ENCODE measurements around the gene ENTHD1. TPM values are rescaled to one million over a fixed set of nuclear protein-coding genes. Genes with fewer than 3 reads are reported as not detected.

The ENTHD1 gene
- total RNA-seq, 1 donor from 2014 or later: not detected

- H3K4me1 Mint-ChIP-seq: peaks cover 9% of the 10 kb centered on the region
- H3K9me3 Mint-ChIP-seq: no peaks in the 10 kb centered on the region
- no peak overlapping the region for H3K4me3 Mint-ChIP-seq
- H3K27me3 Mint-ChIP-seq (ENCODE audit: low read depth): peaks cover 66% of the 10 kb centered on the region
- no peak for TF ChIP-seq CTCF (IDR thresholded peaks at IDR 0.05; ENCODE audit: unreplicated experiment)
- DNase-seq (ENCODE audit: low spot score in 2 of 2, unreplicated experiment in 2 of 2): no peak
- H3K36me3 Mint-ChIP-seq: no peaks in the 10 kb centered on the region
- H3K27ac Mint-ChIP-seq: no peak overlapping the region
Measured at GRCh38 chr22:39935116-39935515, 41.6 kb upstream of the ENTHD1 start.

DNA sequence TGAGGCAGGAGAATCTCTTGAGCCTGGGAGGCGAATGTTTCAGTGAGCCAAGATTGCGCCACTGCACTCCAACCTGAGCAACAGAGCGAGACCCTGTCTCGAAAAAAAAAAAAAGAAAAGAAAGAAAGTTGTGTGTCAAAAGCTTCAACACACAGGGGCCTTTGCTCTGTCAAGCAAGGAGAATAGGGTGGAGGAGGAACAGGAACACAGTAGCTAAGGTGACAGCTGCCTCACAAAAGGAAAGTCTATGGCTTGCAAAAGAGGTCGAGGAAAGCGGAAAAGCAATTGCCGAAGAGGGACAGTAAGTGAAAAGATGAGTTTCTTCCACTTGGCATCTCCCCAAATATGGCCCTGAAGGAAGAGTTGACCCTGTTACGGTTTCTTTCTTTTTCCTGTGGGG is 40.2 kb upstream of the ENTHD1 start:
- Mint-ChIP-seq H3K4me3 (no peak overlapping the region), H3K9me3 (no peaks in the 10 kb centered on the region), H3K27me3 (ENCODE audit: low read depth) (peaks cover 63% of the 10 kb centered on the region), H3K4me1 (peaks cover 6% of the 10 kb centered on the region), H3K36me3 (no peaks in the 10 kb centered on the region), H3K27ac (no peak overlapping the region)
- DNase-seq (ENCODE audit: low spot score in 2 of 2, unreplicated experiment in 2 of 2): no peak
- TF ChIP-seq CTCF (IDR thresholded peaks at IDR 0.05; ENCODE audit: unreplicated experiment): no peak

DNA sequence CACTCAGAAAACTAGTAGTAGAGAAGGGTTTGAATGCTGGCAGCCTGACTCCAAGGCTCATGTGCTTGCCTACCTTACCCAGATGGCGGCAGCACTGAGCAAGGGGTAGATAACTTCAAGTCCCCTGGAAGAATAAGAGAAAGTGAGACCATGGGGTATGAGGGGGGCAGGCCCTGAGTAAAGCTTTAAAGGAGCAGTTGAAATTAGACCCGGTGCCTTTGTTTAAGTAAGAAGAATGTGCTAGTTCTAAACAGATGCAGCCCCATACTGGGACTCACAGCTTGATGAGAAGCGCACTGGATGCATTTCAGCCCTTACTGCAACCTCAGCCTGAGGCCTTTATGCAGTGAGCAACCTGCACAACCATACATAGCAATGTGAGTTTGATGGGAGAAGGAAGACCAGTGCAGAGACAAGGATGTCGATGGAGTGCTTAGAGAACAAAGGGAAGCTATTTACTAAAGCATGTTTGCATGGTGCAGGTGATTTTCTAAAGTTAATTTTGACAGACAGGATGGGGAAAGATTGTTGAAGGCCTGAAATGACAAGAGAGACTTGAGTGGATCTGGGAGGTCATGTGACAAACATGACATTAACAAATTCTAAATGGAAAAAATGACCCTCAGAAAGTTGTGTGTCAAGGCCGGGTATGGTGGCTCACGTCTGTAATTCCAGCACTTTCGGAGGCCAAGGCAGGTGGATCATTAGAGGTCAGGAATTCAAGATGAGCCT is 39.5 kb upstream of the ENTHD1 start:
- no peaks in the 10 kb centered on the region for H3K9me3 Mint-ChIP-seq
- peak; percentile 52 for TF ChIP-seq CTCF (IDR thresholded peaks at IDR 0.05; ENCODE audit: unreplicated experiment)
- peaks cover 56% of the 10 kb centered on the region for H3K27me3 Mint-ChIP-seq (ENCODE audit: low read depth)
- H3K4me1 Mint-ChIP-seq: peaks cover under 1% of the 10 kb centered on the region
- no peaks in the 10 kb centered on the region for H3K36me3 Mint-ChIP-seq
- no peak for DNase-seq (ENCODE audit: low spot score in 2 of 2, unreplicated experiment in 2 of 2)
- no peak overlapping the region for H3K4me3 Mint-ChIP-seq
- H3K27ac Mint-ChIP-seq: no peak overlapping the region

DNA sequence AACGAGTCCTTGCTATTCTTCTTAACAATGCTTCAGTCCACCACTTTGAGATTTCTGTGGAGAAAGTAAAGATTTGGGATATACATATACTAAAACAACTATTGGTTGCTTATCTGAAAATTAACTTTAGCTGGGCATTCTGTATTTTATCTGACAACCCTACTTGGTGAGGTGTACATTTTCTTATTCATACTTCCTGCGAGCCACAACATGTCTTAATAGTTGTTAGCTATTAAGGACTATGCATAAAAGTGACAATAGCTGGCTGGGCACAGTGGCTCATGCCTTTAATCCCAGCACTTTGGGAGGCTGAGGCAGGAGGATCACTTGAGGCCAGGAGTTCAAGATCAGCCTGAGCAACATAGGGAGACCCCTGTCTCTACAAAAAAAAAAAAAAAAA is 38.6 kb upstream of the ENTHD1 start:
- no peaks in the 10 kb centered on the region for H3K4me1 Mint-ChIP-seq
- no peak for TF ChIP-seq CTCF (IDR thresholded peaks at IDR 0.05; ENCODE audit: unreplicated experiment)
- DNase-seq (ENCODE audit: low spot score in 2 of 2, unreplicated experiment in 2 of 2): no peak
- no peak overlapping the region for H3K4me3 Mint-ChIP-seq
- H3K27me3 Mint-ChIP-seq (ENCODE audit: low read depth): peaks cover 55% of the 10 kb centered on the region
- H3K9me3 Mint-ChIP-seq: no peaks in the 10 kb centered on the region
- no peaks in the 10 kb centered on the region for H3K36me3 Mint-ChIP-seq
- H3K27ac Mint-ChIP-seq: no peak overlapping the region

DNA sequence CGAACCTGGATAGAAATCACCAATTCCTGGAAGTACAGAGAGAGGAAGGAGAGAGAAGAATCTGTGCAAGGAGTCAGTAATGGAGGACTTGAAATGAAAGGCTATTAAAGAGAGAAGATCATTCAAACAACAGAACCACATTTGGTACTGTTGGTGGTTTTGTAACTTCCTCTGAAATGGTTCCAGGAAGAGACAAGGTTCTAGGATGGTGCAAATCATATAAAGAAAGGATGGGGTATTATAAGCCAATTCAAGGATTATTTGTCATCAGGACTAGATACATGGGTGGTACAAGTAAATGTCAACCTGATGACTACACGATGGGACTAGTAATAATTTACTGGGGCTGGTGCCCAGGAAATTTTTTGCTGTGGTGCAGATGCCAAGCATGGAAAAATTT is 37.7 kb upstream of the ENTHD1 start:
- Mint-ChIP-seq H3K4me3 (no peak overlapping the region), H3K9me3 (no peaks in the 10 kb centered on the region), H3K36me3 (no peaks in the 10 kb centered on the region), H3K4me1 (no peaks in the 10 kb centered on the region), H3K27ac (no peak overlapping the region), H3K27me3 (ENCODE audit: low read depth) (peaks cover 52% of the 10 kb centered on the region)
- DNase-seq (ENCODE audit: low spot score in 2 of 2, unreplicated experiment in 2 of 2): no peak
- TF ChIP-seq CTCF (IDR thresholded peaks at IDR 0.05; ENCODE audit: unreplicated experiment): no peak
